HG03460 (cell line): ENCODE results near the gene ADGRG1.

ENCODE experiments used
- ATAC-seq: cut with Tn5 transposase; IDR thresholded peaks from one replicate; pipeline ENCODE4 v1.9.1; 2021; ENCODE audit not compliant: unreplicated experiment

The ADGRG1 gene

DNA sequence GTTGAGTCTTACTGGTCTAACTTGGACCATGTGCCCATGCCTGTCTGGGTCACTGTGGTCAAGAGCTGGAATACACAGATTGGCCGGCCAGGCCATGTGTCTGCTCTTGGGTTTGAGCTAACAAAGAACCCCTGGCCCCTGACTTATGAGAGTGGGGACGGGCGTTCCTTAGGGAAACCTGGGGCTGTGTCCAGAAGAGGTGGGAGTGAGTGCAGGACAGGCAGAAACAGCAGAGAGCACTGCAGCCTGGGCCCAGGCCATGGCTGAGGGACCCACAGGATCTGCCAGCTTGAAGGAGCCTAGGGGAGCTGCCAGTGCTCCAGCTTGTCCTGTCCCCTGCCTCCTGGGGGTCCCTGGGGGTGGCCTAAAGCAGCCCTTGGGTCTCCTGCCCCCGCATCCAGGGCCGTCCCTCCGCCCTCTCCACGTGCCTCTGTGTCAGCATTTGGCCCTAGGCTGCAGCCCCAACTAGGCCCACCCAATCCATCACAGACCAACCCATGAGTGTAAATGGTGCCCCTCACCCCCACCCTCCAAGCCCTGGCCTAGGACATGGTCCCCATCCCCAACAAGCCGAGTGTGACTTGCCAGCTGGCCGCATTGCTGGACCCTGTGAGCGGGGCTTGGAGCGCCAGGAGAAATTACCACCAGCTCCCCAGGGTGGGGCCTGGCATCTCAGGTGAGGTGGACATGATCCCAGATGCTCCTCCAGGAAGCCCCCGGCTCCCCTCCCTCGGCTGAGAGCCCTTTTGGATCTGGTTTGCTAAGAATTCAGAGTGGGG is 53.7 kb downstream of the ADGRG1 start:
- ATAC-seq: no peak

DNA sequence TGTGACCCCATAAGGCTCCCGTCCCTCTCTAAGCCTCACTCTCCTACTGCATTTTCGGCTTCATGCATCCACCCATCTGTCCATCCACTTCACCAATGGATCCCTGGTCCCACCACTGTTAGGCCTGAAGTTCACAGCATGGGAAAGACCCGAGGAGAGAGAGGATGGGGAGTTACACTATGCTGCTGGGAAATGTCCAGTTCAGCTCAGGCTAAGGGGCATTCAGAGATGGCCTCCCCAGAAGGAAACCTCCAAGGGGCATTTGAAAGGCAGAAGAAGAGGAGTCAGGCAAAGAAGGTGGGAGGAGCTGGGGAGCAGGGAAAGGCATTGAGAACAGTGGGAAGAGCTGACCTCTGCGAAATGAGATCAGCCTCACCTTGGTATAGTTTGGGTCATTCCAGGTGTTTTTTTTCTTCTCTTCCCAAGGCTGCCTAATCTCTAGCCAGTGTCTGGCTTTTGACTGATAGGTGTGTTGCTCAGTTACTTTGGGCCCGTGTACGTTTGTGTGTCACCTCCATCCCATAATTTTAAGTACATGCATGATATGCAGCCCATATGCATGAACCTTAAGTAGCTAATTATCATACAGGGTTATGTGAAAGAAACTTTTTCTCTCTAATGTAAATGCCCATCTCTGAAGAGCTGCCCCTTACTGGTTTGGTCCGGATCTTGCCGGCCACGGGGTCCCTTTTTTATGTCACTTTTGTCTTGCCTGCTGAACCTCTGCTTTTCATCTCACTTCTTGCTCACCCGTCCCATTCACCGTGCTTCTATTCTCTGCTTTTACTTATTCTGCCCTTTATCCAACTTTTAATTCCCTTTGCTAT is 54.6 kb downstream of the ADGRG1 start:
- ATAC-seq: no peak

DNA sequence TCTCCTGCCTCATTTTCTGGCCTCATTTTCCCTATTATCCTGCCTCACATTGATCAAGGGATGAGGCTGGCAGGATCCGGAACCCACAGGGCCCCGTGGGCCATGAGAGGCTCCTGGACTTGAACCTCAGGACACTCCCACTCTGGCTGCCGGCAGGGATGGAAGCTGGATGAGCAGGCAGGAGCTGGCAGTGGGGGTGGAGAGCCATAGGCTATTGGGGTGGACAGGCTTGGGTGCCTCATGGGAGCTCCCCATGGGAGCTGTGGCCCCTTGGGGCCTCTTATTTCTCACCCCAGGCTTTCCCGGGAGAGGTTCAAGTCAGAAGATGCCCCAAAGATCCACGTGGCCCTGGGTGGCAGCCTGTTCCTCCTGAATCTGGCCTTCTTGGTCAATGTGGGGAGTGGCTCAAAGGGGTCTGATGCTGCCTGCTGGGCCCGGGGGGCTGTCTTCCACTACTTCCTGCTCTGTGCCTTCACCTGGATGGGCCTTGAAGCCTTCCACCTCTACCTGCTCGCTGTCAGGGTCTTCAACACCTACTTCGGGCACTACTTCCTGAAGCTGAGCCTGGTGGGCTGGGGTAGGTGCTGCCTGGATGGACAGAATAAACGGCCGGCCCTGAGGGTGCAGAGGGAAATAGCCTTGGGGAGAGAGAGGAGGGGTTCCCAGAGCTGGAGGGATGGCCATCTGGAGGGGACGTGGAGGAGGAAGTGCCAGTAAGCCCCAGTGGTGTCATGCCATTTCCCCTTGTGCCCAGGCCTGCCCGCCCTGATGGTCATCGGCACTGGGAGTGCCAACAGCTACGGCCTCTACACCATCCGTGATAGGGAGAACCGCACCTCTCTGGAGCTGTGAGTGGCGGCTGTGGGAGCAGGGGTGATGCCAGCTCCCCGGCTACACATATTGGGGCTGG is 55.5 kb downstream of the ADGRG1 start:
- ATAC-seq: no peak

DNA sequence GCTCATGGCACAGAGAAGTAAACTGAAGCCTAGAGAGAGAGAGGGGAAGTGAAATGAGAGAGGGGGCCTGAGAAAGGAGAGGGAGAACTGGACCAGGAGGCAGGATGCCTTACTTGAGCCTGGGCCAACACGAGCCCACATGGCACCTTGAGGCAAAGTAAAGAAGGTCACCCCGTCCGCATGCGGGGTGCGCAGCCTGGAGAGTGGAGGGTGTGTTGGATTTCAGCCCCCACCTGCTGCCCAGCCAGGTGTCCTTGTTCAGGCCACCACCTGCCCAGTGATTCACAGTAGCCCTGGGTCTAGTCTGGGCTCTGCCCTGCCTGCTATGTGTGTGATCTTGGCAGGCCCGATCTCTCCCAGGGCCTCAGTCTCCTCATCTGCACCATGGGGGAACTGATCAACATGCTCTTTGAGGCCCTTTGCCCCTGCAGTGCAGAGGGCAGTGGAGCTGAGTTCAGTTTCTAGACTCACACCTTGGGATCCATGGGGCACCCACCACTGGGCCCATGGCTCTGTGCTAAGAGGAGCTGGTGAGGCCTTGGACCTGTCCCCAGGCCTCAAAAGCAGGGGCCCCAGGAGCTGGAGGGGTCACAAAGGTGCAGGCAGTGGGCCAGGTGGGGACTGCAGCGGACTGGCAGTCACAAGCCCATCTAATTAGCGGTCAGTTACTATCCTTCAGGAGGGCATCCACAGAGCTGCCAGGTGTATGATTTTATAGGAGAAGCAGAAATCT is 56.4 kb downstream of the ADGRG1 start:
- no peak for ATAC-seq

DNA sequence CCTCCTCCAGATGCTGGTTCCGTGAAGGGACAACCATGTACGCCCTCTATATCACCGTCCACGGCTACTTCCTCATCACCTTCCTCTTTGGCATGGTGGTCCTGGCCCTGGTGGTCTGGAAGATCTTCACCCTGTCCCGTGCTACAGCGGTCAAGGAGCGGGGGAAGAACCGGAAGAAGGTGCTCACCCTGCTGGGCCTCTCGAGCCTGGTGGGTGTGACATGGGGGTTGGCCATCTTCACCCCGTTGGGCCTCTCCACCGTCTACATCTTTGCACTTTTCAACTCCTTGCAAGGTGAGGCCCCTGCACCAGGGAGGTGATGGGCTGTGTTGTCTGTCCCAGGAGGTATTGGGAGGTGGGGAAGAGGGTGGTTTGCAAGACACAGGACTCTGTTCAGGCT is 57.2 kb downstream of the ADGRG1 start:
- ATAC-seq: no peak

DNA sequence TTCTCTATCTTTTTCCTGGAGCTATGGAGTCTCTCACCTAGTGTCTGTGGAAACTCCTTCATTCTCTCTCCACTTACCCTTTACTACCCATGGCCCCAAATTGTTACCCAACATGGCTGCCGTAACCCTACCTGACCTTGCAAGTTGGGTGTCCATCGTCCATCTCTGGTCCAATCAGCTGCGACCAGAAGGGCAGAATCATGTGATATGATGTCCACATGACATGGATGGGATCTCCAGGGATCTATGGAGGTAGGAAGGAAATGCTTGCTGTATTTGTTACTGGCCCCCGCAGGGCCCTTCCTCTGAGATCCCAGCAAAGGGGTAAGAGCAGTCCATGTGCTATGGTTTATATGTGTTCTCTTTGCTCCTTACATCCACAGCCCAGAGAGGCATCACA is 58.1 kb downstream of the ADGRG1 start:
- ATAC-seq: no peak

DNA sequence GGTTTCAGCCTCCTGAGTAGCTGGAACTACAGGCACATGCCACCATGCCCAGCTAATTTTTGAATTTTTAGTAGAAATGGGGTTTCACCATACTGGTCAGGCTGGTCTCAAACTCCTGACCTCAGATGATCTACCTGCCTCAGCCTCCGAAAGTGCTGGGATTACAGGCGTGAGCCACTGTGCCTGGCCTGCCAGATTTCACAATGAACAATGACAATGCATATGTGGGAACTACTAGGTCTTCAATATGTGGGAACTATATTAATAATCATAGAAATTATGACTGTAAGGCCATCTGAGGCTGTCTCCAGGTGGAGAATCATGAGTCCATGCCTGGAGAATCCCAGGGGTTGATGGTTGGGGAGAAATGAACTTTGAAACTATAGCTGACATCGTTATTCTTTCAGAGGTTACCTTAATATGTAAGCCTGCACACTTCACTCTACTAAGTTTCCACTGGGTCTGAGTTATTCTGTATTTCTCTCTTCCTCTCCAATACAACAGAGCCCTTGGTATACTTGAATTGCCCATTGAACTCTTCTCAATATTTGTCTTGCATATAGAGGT is 59.0 kb downstream of the ADGRG1 start:
- no peak for ATAC-seq

DNA sequence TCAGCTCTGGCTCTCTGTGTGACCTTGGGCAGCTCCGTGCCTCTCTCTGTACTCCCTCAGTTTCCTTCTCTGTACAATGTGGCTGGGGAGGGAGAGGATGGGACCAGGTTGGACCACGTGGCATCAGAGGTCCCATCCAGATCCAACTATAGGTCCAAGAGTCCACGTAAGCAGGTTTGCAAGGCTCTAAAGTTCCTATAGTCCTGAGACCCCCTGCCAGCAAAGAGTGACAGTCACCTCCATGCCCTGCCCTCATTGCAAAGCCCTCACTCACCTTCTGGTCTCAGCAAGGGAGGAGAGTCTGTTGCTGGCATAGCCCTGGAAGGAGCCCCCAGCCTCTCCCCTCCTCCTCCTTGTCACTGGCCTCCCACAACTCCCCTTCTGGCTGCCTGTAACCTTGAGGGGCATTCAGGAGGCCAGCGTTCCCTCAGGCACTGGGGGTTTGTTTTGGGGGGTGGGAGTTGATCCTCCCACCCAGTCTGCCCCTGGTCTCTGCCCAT is 60.1 kb downstream of the ADGRG1 start:
- no peak for ATAC-seq

DNA sequence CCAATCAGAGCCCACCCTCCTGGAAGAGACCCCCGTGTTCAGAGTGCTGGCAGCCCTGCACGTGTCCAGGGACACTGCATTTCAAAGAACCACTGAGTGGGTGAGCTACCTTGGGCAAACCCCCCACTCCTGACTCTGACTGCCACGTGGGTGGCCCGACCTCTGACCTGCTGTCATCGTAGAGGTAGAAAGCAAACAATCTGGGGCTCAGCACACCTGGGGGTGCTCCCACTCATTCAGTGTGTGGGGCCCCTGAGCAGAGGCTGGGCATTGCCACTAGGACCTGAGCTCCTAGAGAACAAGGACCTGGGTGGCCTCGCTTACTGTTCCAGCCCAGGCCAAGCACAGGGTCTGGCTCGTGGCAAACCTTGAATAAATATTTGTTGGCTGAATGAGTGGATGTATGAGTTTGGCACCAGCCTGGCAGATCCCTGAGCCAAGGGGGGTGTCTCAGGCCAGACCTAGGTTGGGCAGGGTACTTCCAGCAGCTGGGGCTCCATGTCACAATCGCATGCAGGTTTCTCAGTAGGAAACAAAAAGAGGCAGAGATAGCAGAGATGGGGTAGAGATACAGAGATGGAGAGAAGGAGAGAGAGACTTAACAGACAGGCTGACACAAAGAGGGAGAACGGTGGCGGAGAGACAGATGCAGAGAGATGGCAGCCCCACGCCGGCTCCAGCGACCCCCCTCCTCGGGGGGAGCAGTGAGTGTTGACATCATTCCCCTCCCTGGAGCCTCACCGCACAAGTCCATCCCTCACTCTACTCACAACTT is 60.7 kb downstream of the ADGRG1 start:
- no peak for ATAC-seq

DNA sequence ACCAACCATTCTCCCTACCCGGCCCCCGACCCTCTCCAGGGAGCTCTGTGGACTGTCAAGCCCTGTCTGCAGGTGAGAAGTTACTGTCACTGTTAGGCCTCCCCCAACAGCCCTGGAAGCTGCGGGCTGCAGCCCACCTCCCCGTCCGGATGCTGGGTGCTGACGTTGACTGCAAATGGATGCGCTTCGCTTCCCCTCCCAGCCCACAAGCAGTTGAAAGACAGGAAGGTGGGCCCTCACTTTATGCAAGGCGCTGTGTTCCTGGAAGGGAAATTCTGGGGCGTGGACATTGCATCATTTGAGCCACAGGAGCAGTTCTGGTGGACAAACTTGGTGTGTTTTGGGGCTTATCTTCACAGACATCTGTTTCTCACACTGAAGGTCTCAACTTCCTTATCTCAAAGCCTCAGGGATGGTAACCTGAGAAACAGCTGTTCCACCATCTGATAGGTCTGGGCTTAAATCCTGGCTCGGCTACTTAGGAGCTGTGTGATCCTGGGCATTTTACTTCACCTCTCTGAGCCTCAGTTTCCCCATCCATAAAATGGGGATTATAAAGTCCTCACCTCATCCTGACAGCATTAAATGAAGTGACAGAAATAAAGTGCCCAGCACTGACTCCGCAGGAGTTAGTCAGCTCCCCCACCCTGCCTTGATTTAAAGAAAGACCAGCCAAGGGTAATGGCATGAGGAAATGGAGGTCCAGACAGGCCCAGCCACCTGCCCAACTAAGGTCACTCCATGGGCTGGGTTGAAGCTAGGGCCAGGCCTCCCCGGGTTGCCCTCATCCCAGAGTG is 61.5 kb downstream of the ADGRG1 start:
- ATAC-seq: peak; percentile 80

DNA sequence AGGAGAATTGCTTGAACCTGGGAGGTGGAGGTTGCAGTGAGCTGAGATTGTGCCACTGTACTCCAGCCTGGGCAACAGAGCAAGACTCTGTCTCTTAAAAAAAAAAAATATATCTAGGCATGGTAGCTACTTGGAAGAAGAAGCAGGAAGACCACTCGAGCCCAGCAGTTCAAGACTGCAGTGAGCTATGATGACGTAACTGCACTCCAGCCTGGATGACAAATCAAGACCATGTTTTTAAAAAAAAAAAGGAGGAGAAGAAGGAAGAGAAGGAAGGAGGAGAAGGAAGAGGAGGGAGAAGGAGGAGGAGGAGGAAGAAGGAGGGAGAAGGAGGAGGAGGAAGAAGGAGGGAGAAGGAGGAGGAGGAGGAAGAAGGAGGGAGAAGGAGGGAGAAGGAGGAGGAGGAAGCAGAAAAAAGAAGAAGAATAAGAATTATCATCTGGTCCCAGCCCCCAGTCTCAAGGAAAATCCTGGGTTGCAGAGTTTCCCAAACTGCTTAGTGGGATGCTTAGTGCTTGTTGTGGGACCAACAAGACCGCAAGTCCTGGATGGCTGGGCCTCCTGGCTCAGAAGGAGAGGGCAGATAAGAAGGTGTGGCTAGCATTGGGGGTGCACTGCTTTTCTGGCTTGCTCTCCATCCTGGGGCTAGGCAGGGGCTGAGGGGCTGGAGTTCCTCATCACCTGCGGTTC is 62.5 kb downstream of the ADGRG1 start:
- no peak for ATAC-seq

DNA sequence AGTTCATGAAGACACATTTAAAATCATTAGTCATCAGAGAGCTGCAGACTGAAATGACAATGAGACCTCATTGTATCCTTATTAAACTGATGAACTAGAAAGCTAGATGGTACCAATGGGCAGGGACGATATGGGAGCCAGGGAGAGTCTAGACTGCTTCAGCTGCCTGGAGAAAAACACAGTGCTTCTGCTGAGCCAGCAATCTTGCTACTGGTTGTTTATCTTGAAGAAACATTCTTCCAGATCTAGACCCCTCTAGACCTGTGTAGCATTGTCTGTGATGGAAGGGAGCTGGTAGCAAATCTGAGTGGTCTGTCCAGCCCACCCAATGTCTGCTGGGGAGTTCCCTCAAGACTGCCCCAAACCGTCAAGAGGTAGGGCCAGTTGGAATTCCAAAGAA is 64.2 kb downstream of the ADGRG1 start:
- ATAC-seq: no peak

DNA sequence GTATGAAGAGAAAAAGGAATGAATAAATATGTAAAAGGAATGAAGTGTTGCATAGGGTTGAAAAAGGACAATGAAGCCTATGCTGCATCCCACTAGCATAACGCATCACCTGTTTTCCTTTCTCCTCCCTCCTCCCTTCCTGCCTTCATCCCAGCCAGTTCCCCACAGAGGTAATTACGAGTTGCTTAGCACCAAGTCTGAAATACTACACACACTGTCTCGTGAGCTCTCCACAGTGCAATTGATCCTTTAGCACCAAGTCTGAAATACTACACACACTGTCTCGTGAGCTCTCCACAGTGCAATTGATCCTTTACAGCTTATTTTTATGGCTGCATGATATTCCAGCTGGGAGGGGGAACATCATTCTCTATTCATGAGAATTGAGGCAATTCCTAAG is 65.1 kb downstream of the ADGRG1 start:
- ATAC-seq: no peak

DNA sequence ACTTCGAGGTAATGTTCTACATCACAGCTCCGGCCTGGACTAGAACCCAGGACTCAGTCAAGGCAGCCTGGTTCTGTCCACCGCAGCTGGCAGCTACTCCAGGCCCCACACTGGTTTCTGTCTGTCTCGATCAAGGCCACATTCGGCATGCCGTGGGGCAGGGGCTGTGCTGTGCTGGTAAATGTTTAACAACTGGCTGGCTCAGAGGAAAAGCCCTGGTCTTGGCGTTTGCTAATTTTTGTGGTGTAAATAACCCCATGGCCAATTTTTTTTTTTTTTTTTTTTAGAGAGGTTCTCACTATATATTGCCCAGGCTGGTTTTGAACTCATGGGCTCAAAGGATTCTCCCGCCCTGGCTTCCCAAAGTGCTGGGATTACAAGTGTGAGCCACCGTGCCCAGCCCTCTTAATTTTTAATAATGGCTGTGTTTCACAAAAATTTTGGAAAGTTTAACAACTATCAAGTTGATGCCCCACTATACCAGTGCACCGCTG is 65.8 kb downstream of the ADGRG1 start:
- no peak for ATAC-seq

DNA sequence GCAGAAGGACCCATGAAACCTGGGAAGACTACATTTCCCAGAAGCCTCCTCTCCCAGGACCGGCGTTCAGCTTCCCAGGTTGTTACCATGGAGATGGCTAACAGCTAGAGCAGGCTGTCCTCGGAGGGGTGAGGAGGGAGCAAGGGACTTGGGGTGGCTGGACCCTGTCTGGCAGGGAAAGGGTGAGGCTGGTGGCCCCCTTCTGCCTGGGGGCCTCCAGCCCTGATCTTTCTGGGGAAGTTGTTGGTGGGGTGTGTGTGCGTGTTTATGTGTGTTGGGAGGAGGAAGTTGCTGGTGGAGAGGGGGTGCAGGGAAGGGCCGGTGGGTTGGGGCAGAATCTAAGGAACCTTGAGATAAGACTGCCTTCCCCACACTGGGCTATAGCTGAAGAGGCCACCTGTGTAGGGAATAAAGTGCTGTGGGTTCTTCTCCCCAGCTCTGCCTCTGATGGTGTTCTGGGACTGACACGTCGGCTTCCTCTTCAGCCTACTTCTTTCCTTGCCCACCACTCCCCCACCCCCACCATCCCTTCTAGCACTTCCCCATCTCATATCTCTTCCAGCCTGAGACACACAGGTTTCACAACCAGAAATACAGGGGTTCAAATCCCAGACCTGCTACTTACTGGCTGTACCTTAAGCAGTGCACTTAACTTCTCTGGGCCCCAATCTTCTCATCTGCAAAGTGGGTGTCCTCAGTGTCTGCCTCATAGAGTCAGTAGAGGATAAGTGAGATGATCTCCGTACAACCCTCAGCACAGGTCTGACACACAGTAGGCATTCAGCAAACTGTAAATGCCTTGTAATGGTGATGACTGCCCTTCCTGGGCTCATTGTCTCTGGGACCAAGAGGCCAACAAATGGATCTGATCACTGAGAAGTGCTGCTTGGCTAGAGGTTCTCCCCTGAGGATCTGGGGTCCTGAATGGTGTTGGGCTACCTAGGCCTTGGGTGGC is 66.6 kb downstream of the ADGRG1 start, which contains the start of gene DRC7:
Gene DRC7, plus strand, starts transcription at position 82 of the 955 bp plus-strand sequence. CDS start 3,144 bp downstream, outside the sequence.
- ATAC-seq: no peak

DNA sequence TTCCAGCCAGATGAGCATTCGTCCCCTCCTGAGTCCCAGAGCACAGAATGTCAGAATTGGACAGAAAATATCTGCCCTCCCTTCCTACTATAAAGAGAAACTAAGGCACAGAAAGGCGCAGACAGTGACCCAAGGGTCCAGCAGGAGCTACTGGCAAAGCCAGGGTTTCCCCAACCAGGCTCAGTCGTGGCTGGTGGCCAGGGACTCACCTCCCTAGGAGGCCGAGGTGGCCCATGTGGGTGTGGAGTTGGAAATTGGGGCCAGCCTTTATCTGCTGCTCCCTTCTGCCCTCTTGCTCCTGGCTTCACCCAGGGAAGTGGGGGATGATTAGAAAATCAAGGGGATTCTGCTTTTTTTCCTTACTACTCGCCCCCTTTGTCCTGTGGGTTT is 67.2 kb downstream of the ADGRG1 start:
- no peak for ATAC-seq

DNA sequence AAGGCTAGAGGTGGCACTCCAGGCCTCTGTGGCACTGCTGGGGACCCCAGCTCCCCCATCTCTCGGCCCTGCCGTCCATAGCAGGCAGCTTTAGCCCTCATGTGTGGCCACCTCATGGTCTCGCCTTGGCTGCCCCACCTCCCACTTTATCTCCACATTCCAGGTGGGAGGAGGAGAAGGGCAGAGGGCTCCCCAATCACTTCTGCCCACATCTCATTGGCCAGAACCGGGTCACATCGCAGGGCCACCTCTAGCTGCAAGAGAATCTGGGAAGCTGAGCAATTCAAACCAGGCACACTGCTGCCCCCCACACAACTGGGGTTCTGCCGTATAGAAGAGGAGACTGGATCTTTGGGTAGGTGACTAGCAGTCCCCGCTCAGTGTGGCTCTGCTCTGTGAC is 67.8 kb downstream of the ADGRG1 start:
- no peak for ATAC-seq
